ENCODE measurements around the gene ARHGEF6.

DNA sequence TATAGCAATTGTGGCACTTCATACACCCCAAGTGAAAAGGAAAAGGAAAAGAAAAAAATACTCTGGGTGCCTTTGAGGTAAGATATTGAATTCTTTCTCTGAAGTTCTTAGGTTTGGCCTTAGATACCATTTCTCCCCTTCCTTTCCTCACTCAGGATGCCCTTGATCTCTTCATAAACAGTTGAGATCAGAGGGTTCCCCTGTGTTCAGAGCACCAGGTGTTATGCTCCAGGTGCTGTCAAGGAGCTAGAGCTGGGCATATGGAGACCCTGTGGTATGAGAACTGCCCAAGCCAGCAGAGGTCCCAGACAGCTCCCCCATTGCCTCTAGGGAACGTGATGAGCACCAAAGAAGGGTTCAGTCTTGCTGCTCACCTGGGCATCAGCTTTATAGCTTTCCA lies 149.9 kb downstream of the ARHGEF6 start:
- TF ChIP-seq CTCF (IDR thresholded peaks at IDR 0.05) (no peak), POLR2A (IDR thresholded peaks at IDR 0.05) (no peak)

Data from Peyer's patch (tissue), 4 donors.